HUDEP-2 (cell line): ENCODE results near the gene PSIP1.

Source experiments
- DNase-seq, 76 experiments: peaks; one replicate each; lab custom pipeline; 2025; ENCODE audit not compliant: unreplicated experiment in 76 of 76; lab: John Stamatoyannopoulos, UW

Gene PSIP1

DNA sequence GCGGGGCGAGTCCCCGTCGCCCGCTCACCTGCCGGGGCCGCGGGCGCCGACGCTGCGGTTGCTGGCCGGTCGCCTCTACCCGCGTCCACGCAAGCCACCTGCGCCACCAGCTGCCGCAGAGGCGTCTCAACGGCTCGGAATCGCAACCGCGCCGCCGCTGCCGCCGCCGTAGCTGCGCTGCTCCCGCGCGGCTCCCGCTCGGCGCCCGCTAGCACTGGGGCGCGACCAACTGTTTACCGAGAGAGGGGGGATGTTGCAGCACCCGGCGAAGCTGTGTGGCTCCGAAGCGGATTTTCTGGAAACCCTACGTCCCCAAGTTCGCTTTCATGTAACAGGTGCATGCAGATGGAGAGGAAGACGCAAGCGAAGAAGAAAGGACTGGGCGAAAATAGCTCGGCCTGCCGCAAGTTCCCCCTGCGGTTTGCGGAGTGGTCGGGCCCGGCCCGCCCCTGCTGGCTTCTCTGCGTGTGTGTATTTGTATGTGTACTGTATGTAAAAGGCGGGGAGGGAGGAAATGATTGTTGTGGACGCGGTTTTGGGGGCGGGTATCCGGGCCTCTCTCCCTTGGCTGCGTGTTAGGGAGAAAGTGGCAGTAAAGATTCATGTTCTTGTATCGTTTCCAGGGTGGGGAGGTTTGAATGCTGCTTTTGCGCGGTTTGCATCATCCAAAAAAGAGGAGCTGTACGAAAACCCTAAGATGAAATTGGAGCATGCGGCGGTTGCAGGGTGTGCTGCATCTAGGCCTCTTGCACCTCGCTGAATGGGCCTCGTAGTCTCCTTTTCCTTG is at the start of gene PSIP1:
Gene PSIP1 (minus strand): TSS at position 182 of the 787 bp plus-strand sequence. CDS start 782 bp downstream, outside the sequence.
- peak in 75 of 76 experiments; percentile 22 to 89 (median 73) for DNase-seq

DNA sequence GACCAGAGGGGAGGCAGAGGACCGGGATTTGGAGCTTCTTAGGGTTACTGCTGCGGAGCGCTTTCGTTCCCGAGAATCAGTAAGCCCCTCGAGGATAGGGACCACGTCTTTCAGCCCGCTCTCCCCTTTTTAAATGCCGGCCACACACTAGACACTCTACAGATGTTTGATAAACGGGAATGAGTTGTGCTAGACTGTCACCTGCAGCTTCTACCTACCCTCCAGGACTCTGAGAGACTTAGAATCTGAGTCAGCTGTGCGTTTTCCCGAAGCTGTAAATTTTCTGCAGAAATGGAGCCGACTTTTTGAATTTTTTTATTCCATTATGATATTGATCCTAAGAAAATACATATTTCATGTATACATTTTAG is 42.7 kb upstream of the PSIP1 start:
- peak in 1 of 76 experiments; percentile 11 for DNase-seq

- DNase-seq = peak in 74 of 76 experiments; percentile 28 to 88 (median 78)
These were observed 42.1 kb upstream of the PSIP1 start, which contains the start of gene CCDC171 for GRCh38 chr9:15552636-15553527. CCDC171 (plus strand) TSS chr9:15553043; CDS start chr9:15564089, 11,046 bp downstream.

DNA sequence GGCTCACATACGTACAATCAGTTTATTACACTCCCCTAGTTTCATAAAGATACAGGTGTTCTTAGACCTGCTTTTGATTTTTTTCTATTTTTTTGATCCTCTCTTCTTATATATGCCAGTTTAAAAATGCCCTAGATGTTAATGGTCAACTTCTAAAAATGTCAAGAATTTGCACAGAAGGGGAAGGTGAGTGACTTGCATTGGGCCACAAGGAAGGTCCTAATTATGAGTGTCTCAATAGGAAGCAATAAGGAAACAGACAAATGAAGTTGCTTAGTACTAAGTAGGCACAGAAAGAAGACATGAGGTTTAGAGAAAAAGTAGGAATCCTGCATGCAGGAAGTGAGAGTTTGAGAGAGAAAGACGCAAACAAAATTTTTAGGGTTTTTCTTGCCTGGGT is 38.8 kb upstream of the PSIP1 start:
- DNase-seq = no peak

DNA sequence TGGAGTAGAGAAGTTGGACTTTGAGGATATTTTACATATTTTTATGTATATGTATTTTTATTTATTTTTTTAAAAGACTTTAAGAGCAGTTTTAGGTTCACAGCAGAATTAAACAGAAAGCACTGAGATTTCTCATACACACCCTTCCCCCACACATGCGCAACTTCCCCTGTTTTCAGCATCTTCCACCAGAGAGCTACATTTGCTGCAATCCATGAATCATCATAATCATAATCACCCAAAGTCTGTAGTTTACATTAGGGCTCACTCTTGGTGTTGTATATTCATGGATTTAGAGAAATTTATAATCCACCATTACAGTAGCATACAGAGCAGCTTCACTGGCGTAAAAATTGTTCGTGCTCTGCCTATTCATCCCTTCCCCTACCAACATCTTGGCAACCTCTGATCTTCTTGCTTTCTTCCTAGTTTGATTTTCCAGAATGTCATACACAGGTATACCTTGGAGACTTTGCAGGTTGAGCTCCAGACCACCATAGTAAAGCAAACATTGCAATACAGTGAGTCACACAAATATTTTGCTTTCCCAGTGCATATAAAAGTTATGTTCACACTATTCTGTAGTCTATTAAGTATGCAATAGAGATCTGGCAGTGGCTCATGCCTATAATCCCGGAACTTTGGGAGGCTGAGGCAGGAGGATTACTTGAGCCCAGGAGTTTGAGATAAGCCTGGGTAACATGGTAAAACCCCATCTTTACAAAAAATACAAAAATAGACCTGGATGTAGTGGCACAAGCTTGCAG is 32.5 kb upstream of the PSIP1 start:
- DNase-seq = no peak

DNA sequence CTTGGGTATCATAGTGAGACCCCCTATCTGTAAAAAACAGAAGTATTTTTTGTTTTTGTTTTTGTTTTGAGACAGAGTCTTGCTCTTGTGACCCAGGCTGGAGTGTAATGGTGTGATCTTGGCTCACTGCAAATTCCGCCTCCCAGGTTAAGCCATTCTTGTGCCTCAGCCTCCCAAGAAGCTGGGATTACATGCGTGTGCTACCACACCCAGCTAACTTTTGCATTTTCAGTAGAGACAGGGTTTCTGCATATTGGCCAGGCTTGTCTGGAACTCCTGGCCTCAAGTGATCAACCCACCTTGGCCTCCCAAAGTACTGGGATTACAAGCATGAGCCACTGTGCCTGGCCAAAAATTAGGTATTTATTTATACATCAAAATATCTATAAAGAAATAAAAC is 31.9 kb upstream of the PSIP1 start:
- no peak for DNase-seq

DNA sequence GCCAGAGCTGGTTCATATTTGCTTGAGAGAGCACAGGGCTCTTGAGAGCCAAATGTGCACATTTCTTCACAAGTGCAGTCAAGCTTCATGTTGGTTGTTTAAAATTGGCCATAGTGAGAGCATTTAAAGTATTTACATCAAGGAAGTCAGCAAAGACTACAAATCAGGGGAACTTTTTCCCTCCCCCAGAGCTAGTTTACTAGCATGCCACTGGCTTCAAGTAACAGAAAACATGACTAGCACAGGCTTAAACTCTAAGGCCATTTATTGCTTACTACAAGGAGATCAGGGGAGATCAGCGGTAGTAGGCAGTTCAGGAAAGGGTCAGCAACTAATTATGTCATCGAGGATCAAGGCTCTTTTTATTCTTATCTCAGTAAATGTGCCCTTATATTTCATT is 31.1 kb upstream of the PSIP1 start:
- no peak for DNase-seq

GRCh38 chr9:15531380-15531779 is 20.6 kb upstream of the PSIP1 start:
- DNase-seq = no peak

GRCh38 chr9:15529566-15530324 is 19.0 kb upstream of the PSIP1 start:
- no peak for DNase-seq

DNA sequence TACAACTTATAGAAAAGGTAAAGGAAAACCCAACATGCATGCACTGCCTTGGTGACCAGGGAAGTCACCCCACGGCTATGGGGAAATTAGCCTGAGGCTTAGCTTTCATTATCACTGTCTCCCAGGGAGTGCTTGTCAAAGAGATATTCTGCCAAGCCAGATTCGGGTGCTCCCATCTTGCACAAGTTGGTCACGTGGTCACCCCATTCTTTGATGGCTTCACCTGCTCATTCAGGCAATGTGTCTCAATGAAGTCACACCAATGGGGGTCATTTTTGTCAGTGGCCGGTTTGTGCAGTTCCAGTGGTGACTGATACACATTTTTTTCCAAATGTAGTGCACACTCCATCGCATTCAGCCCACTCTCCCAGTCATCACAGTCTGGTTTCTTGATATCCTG is 16.3 kb upstream of the PSIP1 start:
- peak in 39 of 76 experiments; percentile 2 to 68 (median 21) for DNase-seq

- DNase-seq = no peak
These were observed 15.2 kb upstream of the PSIP1 start for GRCh38 chr9:15525958-15526357.

DNA sequence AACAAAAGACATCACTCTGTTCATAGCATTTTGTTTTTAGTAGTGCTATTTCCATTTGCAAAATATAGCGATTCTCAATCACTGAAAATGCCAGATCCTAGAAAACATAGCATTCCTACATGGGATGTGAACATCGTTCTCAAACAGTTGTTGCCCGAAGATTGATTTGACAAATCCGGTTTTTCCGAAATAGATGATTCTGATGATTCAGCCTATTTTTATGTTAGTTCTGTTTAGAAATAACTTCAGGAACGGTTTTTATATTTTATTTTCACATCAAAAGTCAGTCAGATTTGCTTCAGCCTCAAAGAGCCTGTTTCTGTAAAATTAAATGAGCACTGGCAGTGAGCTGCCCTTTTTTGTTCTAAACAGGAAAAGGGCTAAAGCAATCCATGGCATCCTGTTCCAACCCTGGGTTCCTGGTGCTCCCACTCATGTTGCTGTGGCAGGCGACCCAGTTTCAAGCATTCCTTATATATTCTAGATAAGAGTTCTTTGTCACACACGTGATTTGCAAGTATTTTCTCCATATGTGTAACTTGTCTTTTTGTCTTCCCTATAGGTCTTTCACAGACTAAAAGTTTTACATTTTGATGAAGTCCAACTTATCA is 14.2 kb upstream of the PSIP1 start:
- DNase-seq = no peak

DNA sequence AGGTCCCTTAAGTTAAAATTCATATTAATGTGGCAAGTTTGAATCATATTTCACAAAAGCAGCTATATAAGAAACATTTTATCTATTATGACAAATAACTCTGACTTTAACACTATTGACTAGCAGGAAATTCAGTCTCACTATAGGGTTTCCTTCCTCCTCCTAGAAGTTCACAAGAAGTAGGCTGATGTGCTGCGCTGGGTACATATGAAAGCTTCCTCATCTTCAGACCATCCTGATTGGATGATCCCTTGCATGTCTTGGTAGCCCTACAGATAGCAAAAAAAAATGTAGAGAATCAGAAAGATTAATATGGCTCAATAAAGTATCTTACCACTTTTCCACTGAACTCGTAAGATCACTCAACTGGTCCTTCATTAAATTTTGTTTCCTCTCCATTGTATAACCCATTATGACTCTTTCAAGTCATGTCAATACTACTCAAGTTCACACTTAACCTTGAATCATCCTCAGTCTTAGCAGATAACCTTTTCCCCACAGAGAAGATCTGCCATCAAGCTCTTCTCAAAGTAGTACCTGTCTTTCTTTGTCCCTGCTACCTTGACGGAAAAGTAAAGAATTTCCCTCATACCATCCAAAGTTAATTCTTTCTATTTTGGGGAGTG is 11.5 kb upstream of the PSIP1 start:
- no peak for DNase-seq

- DNase-seq = no peak
These were observed 10.5 kb upstream of the PSIP1 start for GRCh38 chr9:15521254-15521653.

DNA sequence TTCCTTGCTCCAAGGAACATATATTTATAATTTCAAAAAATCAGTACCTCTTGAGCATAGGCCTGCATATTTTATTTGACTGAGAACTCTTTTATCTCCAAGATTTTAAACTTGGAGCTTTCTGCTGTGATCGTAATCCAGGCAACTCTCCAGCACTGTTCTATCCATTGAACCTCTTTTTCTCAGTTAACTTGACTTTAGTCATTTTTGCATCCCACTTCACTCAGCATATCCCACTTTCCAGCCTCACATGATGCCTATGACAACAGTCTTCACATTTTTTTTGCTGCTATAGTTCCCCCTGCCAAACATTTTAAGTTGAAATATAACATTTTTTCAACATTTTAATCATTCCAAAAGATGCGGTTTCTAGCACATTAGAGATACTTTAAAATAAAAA is 9.1 kb upstream of the PSIP1 start:
- no peak for DNase-seq

- peak in 37 of 76 experiments; percentile 2 to 46 (median 13) for DNase-seq
These were observed 2.6 kb upstream of the PSIP1 start for GRCh38 chr9:15513335-15513734.

DNA sequence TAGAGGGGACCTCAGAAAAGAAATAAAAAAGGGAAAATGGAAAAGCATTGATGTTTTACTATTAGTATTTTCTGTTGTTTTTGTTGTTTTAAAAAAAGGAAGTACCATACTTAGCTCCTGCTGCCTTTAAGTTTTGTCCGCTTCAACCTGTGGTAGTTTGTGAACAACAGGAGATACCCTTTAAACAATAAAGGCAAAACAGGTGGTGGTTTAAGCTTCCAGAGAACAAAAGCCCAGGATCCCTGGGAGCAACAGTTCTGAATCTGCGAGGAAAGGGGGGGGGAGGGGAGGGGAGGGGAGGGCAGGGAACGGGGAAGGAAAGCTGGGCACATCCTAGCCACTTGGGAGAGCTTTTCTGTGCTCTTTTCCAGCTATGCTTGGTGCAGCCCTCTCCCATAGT is 2.1 kb upstream of the PSIP1 start:
- no peak for DNase-seq

GRCh38 chr9:15512204-15512603 is 1.4 kb upstream of the PSIP1 start:
- peak in 1 of 76 experiments; percentile 37 for DNase-seq
